HepG2 (cell line): ENCODE results near the gene AEBP1. TPM values are rescaled to one million over a fixed set of nuclear protein-coding genes. Genes with fewer than 3 reads are reported as not detected.

Source experiments
- ATAC-seq: fragments of 200-7000 bp; cut with Tn5 transposase; 3 replicates; pipeline ENCODE4 v1.9.1; 2020; ENCODE audit warnings: mild to moderate bottlenecking, moderate library complexity
- BruUV-seq: library from RNA; stranded (reverse); fragments of 400-500 nt; replicated peaks from 2 replicates; lab custom pipeline; 2021; lab: Mats Ljungman, UMichigan
- CTCF ChIA-PET: fragments of 300-600 bp; formaldehyde crosslinking; extraction: SDS; loops from one replicate; lab custom pipeline; 2021; ENCODE audit warnings: low total read pairs, inconsistent platforms, low intra/inter-chr PET ratio; lab: Yijun Ruan, JAX
- POLR2A ChIA-PET: fragments of 350-600 bp; sonication (Branson Sonifier 250); formaldehyde crosslinking; loops from one replicate; lab custom pipeline; 2020; ENCODE audit warnings: antibody characterized with exemption, inconsistent platforms; lab: Yijun Ruan, JAX
- DNase-seq: peaks from one replicate; pipeline ENCODE4 v3.0.0-alpha.2; 2015; ENCODE audit warnings: low spot score
- FAIRE-seq: peaks from 3 replicates; lab custom pipeline; 2011; peaks lifted over from hg19 to GRCh38; lab: Jason Lieb, UNC
- H2AFZ ChIP-seq: one replicate; pipeline ENCODE4 v1.6.1; 2011; ENCODE audit warnings: low read length, inconsistent platforms
- H3K27ac ChIP-seq: fragments of 300-600 bp; 3 replicates; pipeline ENCODE4 v1.8.0; 2011; ENCODE audit warnings: mixed run types, mild to moderate bottlenecking, mixed read lengths, low read length, inconsistent platforms; ENCODE audit not compliant: insufficient read depth; ENCODE audit errors: extremely low read length
- H3K27me3 ChIP-seq, 2 experiments: fragments of 200-600 bp in 1 of 2; 2 replicates in 1 of 2; 3 replicates in 1 of 2; pipeline versions ENCODE4 v1.6.0 to v1.8.0; 2011; ENCODE audit warnings: low read length in 2 of 2, mild to moderate bottlenecking in 2 of 2, moderate library complexity in 2 of 2, inconsistent platforms in 1 of 2; ENCODE audit not compliant: insufficient read depth in 2 of 2, control insufficient read depth in 1 of 2
- H3K36me3 ChIP-seq, 2 experiments: fragments of 200-600 bp in 1 of 2; replicated peaks in 1 of 2; 2 replicates in 1 of 2; 3 replicates in 1 of 2; pipeline versions ENCODE4 v1.5.1 to v1.8.0; 2011; ENCODE audit warnings: low read length in 2 of 2, inconsistent platforms in 1 of 2; ENCODE audit not compliant: insufficient read depth in 2 of 2, control insufficient read depth in 1 of 2
- H3K4me1 ChIP-seq: 2 replicates; pipeline ENCODE4 v1.5.1; 2012; ENCODE audit warnings: low read length, inconsistent platforms; ENCODE audit not compliant: insufficient read depth
- H3K4me2 ChIP-seq: 2 replicates; pipeline ENCODE4 v1.6.0; 2011; ENCODE audit warnings: low read depth, low read length, inconsistent platforms
- H3K4me3 ChIP-seq, 3 experiments: fragments of 200-600 bp in 1 of 3; sonication (generic), shearing (Covaris generic) in 1 of 3; replicated peaks in 1 of 3; 2 replicates each; pipeline ENCODE4 v1.5.1; 2011 to 2016; ENCODE audit warnings: low read length in 3 of 3, inconsistent platforms in 2 of 3, low read depth in 2 of 3, mild to moderate bottlenecking in 2 of 3, control low read depth in 1 of 3, mixed read lengths in 1 of 3; ENCODE audit not compliant: insufficient read depth in 1 of 3
- H3K79me2 ChIP-seq: one replicate; pipeline ENCODE4 v1.6.1; 2011; ENCODE audit warnings: low read length, inconsistent platforms; ENCODE audit not compliant: insufficient read depth
- H3K9ac ChIP-seq: 2 replicates; pipeline ENCODE4 v1.6.0; 2011; ENCODE audit warnings: mild to moderate bottlenecking, low read depth, low read length, inconsistent platforms; ENCODE audit not compliant: insufficient read depth
- H3K9me3 ChIP-seq: 2 replicates; pipeline ENCODE4 v1.5.1; 2012; ENCODE audit warnings: mild to moderate bottlenecking, low read length
- H4K20me1 ChIP-seq: 2 replicates; pipeline ENCODE4 v1.6.0; 2011; ENCODE audit warnings: inconsistent platforms, mild to moderate bottlenecking, low read length, moderate library complexity; ENCODE audit not compliant: insufficient read depth
- AFF4 ChIP-seq: sonication (generic); formaldehyde crosslinking; IDR thresholded peaks from 2 replicates; pipeline ENCODE4 v1.4.0; 2020; ENCODE audit warnings: missing genetic modification reagents
- E2F1 ChIP-seq: sonication (generic); formaldehyde crosslinking; IDR thresholded peaks from 2 replicates; pipeline ENCODE4 v1.5.0; 2020; ENCODE audit warnings: missing genetic modification reagents
- JDP2 ChIP-seq: sonication (generic); formaldehyde crosslinking; IDR thresholded peaks from 2 replicates; pipeline ENCODE4 v1.8.1; 2022; ENCODE audit warnings: missing genetic modification reagents, borderline replicate concordance
- PLRG1 ChIP-seq: fragments of 450-650 bp; conservative IDR thresholded peaks from 2 replicates; pipeline ENCODE4 v1.6.1; 2016
- ZBTB44 ChIP-seq: sonication (generic); formaldehyde crosslinking; IDR thresholded peaks from 2 replicates; pipeline ENCODE4 v1.4.0; 2020; ENCODE audit warnings: missing genetic modification reagents
- ZEB1 ChIP-seq: IDR thresholded peaks from 2 replicates; pipeline ENCODE4 v1.6.1; 2012; ENCODE audit warnings: mild to moderate bottlenecking, low read depth, inconsistent platforms; ENCODE audit not compliant: insufficient replicate concordance
- ZFAT ChIP-seq: sonication (generic); formaldehyde crosslinking; conservative IDR thresholded peaks from 2 replicates; pipeline ENCODE4 v1.8.1; 2023; ENCODE audit warnings: missing genetic modification reagents, inconsistent platforms
- ZNF142 ChIP-seq: sonication (generic); formaldehyde crosslinking; IDR thresholded peaks from 2 replicates; pipeline ENCODE4 v1.4.0; 2020; ENCODE audit warnings: missing genetic modification reagents
- ZNF20 ChIP-seq: sonication (generic); formaldehyde crosslinking; IDR thresholded peaks from 2 replicates; pipeline ENCODE4 v1.4.0; 2020; ENCODE audit warnings: mild to moderate bottlenecking, moderate library complexity, missing genetic modification reagents
- ZNF337 ChIP-seq: sonication (generic); formaldehyde crosslinking; IDR thresholded peaks from 2 replicates; pipeline ENCODE4 v1.5.1; 2020; ENCODE audit warnings: missing genetic modification reagents, low read depth, mild to moderate bottlenecking, borderline replicate concordance
- ZNF564 ChIP-seq: sonication (generic); formaldehyde crosslinking; IDR thresholded peaks from 2 replicates; pipeline ENCODE4 v1.8.1; 2023; ENCODE audit warnings: mild to moderate bottlenecking, missing genetic modification reagents
- ZNF605 ChIP-seq: sonication (generic); formaldehyde crosslinking; IDR thresholded peaks from 2 replicates; pipeline ENCODE4 v1.8.0; 2022; ENCODE audit warnings: mild to moderate bottlenecking, missing genetic modification reagents
- WGBS: methylation state at CpG from one replicate; pipeline ENCODE4 v1.1.6; 2017; ENCODE audit warnings: low lambda C conversion rate; 5-methylcytosine and 5-hydroxymethylcytosine counted together
- in situ Hi-C: cut with HindIII; loops from 2 replicates; pipeline ENCODE4 v1.10.0; 2017; ENCODE audit warnings: low pct_unique_long_range_greater_than_20kb; ENCODE audit not compliant: extremely low pct_ligation_motif_present
- intact Hi-C: fragments of 100-400 bp; cut with micrococcal nuclease; formaldehyde crosslinking; loops from one replicate; pipeline ENCODE4 v1.10.0; 2022; ENCODE audit not compliant: unreplicated experiment
- polyA plus RNA-seq, 8 experiments: library from polyadenylated mRNA; depleted of rRNA in 3 of 8; stranded (reverse) in 7 of 8; unstranded in 1 of 8; fragments of >200 nt; fragmentation: Illumina TruSeq in 4 of 8; extraction: Trizol in 4 of 8; gene quantifications; 2 replicates each; pipeline versions ENCODE4 v1.2.1 to v1.2.3, GENCODE V29; 2011 to 2016; ENCODE audit warnings: low read depth in 4 of 8, missing spikeins in 1 of 8, mixed read lengths in 1 of 8; ENCODE audit not compliant: insufficient read depth in 1 of 8
- total RNA-seq, 5 experiments: library from RNA; depleted of rRNA; stranded (reverse); fragments of >200 nt; fragmentation: Illumina TruSeq; extraction: Trizol; gene quantifications; 2 replicates each; pipeline ENCODE4 v1.2.3, GENCODE V29; 2016; ENCODE audit warnings: low read depth in 1 of 5

The AEBP1 gene
- total and polyA plus RNA-seq, 2 of the 13 experiments (the other 11 are each of a cell fraction or from before 2014, with no cell fraction given) = 0.22 to 0.55 TPM

- H3K27me3 ChIP-seq = no peaks in the 10 kb centered on the region; a peak in 1 of 5 replicates
- H2AFZ ChIP-seq = no peak overlapping the region
- no peak overlapping the region for H3K4me2 ChIP-seq
- no peak for ATAC-seq
- DNase-seq = no peak
- no peak overlapping the region for H3K4me3 ChIP-seq
- H3K27ac ChIP-seq = no peak overlapping the region
- no peak for FAIRE-seq
- POLR2A ChIA-PET = no interaction called here
- no peak overlapping the region for H3K9ac ChIP-seq
- BruUV-seq = no TSS peak
- no peaks in the 10 kb centered on the region for H4K20me1 ChIP-seq
- no peaks in the 10 kb centered on the region for H3K4me1 ChIP-seq
- H3K9me3 ChIP-seq = no peaks in the 10 kb centered on the region
- H3K36me3 ChIP-seq = no peaks in the 10 kb centered on the region
- CTCF ChIA-PET = no interaction called here
- no peaks in the 10 kb centered on the region for H3K79me2 ChIP-seq
- 60% methylated on average over 1 of the region's 1 CpG for WGBS
- intact Hi-C loops (no loop called here), in situ Hi-C loops (no loop called here)
- TF ChIP-seq PLRG1 (no peak), ZNF20 (CRISPR knock-in tag) (no peak), ZFAT (CRISPR knock-in tag) (no peak), ZNF605 (CRISPR knock-in tag) (no peak), ZBTB44 (no peak), JDP2 (CRISPR knock-in tag) (no peak), ZNF142 (CRISPR knock-in tag) (no peak), AFF4 (CRISPR knock-in tag) (no peak), ZNF564 (CRISPR knock-in tag) (no peak), ZNF337 (CRISPR knock-in tag) (no peak), ZEB1 (no peak), E2F1 (CRISPR knock-in tag) (no peak)
Observed at GRCh38 chr7:44162785-44163395, 58.7 kb downstream of the AEBP1 start.
